Activated CD4-positive, alpha-beta T cell treated with anti-CD3 and anti-CD28 coated beads for 36 hours (primary cell): ENCODE data around the gene CELA3A. TPM values are rescaled to one million over a fixed set of nuclear protein-coding genes. Genes with fewer than 3 reads are reported as not detected.
A peak's percentile ranks its signal among the peaks of the same experiment; 100 is the strongest.

Experiments used
- ATAC-seq: fragments of 200-7000 bp; cut with Tn5 transposase; one replicate; pipeline ENCODE4 v1.10.0; 2021; ENCODE audit warnings: mild to moderate bottlenecking, moderate library complexity
- CTCF ChIA-PET: fragments of 350-600 bp; sonication (Branson Sonifier 250); formaldehyde crosslinking; loops from one replicate; lab custom pipeline; 2021; ENCODE audit warnings: antibody characterized with exemption; lab: Charles Lee
- POLR2A ChIA-PET: fragments of 350-600 bp; sonication (Branson Sonifier 250); formaldehyde crosslinking; loops from one replicate; lab custom pipeline; 2021; ENCODE audit warnings: antibody characterized with exemption, inconsistent platforms; lab: Charles Lee
- DNase-seq: peaks from one replicate; pipeline ENCODE4 v3.0.0-alpha.2; 2020
- H3K27ac Mint-ChIP-seq: one replicate; pipeline ENCODE4 v1.8.0; 2021; ENCODE audit warnings: mixed read lengths
- H3K27me3 Mint-ChIP-seq: one replicate; pipeline ENCODE4 v1.8.0; 2021; ENCODE audit warnings: mixed read lengths
- H3K36me3 Mint-ChIP-seq: one replicate; pipeline ENCODE4 v1.8.0; 2021; ENCODE audit warnings: low read depth, mixed read lengths
- H3K4me1 Mint-ChIP-seq: one replicate; pipeline ENCODE4 v1.8.0; 2021; ENCODE audit warnings: mixed read lengths
- H3K4me3 Mint-ChIP-seq: one replicate; pipeline ENCODE4 v1.8.0; 2021; ENCODE audit warnings: mild to moderate bottlenecking, moderate library complexity, mixed read lengths
- H3K9me3 Mint-ChIP-seq: one replicate; pipeline ENCODE4 v1.8.0; 2021; ENCODE audit warnings: low read depth, mixed read lengths
- intact Hi-C, 2 experiments: fragments of 100-400 bp; cut with DNase I in 1 of 2; cut with micrococcal nuclease in 1 of 2; formaldehyde crosslinking; loops; one replicate each; pipeline versions ENCODE4 v1.14.2 to v1.15.1; 2022 to 2024; cut with DNase I, micrococcal nuclease
- total RNA-seq, 2 experiments: library from RNA; stranded (reverse); gene quantifications; one replicate each; pipeline ENCODE4 v1.2.3, GENCODE V29; 2021

The CELA3A gene
- total RNA-seq, 2 experiments from 2014 or later = not detected

- ChIA-PET POLR2A (interaction anchor here (0.6 to 3.1 kb wide), 4 partner anchors 13 to 1502 kb away, joined by 3 to 30 read pairs (median 6); partner anchors contain the start of gene CDC42), CTCF (interaction anchor here (0.7 to 2.8 kb wide), 7 partner anchors 8 to 29 kb away, joined by 3 to 14 read pairs (median 6); partner anchors contain the start of gene CDC42)
- Mint-ChIP-seq H3K36me3 (no peaks in the 10 kb centered on the region), H3K4me3 (no peak overlapping the region), H3K27ac (peak overlapping the region; percentile 68), H3K9me3 (no peaks in the 10 kb centered on the region), H3K4me1 (peaks cover 56% of the 10 kb centered on the region), H3K27me3 (no peaks in the 10 kb centered on the region)
- intact Hi-C loops = loop anchor here in 1 of 2 experiments (1.0 kb wide), 1 partner anchor 8 kb away; no protein-coding TSS in a partner anchor
- no peak for ATAC-seq
- DNase-seq = no peak
Observed at GRCh38 chr1:22038036-22038435, 36.6 kb downstream of the CELA3A start.

GRCh38 chr1:22039594-22040285, 38.3 kb downstream of the CELA3A start:
- Mint-ChIP-seq H3K4me3 (peak overlapping the region; percentile 64), H3K9me3 (no peaks in the 10 kb centered on the region), H3K27ac (peak overlapping the region; percentile 97), H3K36me3 (no peaks in the 10 kb centered on the region), H3K4me1 (peaks cover 62% of the 10 kb centered on the region), H3K27me3 (no peaks in the 10 kb centered on the region)
- CTCF ChIA-PET = interaction anchor here (0.6 to 2.8 kb wide), 15 partner anchors 8 to 996 kb away, joined by 3 to 14 read pairs (median 4); partner anchors contain the start of gene CDC42
- DNase-seq (peak; percentile 94), ATAC-seq (peak; percentile 98)
- intact Hi-C loops = loop anchor here (1.0 kb wide), 4 partner anchors 9 to 14 kb away; partner anchors contain the start of gene CDC42 (in 1 of the 2)
- POLR2A ChIA-PET = interaction anchor here (0.6 to 3.1 kb wide), 13 partner anchors 8 to 1518 kb away, joined by 3 to 34 read pairs (median 4); partner anchors contain the start of genes CDC42 and HNRNPR

- CTCF ChIA-PET = interaction anchor here (0.6 to 2.8 kb wide), 15 partner anchors 8 to 997 kb away, joined by 3 to 14 read pairs (median 4); partner anchors contain the start of gene CDC42
- intact Hi-C loops = loop anchor here (1.0 kb wide), 3 partner anchors 8 to 15 kb away; partner anchors contain the start of gene CDC42 (in 1 of the 2)
- no peak for DNase-seq
Observed at GRCh38 chr1:22040286-22040623, 38.8 kb downstream of the CELA3A start.

GRCh38 chr1:22041505-22041904, 40.0 kb downstream of the CELA3A start:
- Mint-ChIP-seq H3K27me3 (no peaks in the 10 kb centered on the region), H3K36me3 (peaks cover 4% of the 10 kb centered on the region), H3K9me3 (peaks cover 4% of the 10 kb centered on the region), H3K4me1 (peaks cover 68% of the 10 kb centered on the region), H3K27ac (peak overlapping the region; percentile 79), H3K4me3 (no peak overlapping the region)
- DNase-seq = no peak
- ChIA-PET CTCF (interaction anchor here (0.6 to 1.0 kb wide), 3 partner anchors 10 to 20 kb away, joined by 3 read pairs; no protein-coding TSS in a partner anchor), POLR2A (interaction anchor here (1.2 kb wide), 1 partner anchor 16 kb away, joined by 4 read pairs; no protein-coding TSS in a partner anchor)
- no peak for ATAC-seq
- intact Hi-C loops = no loop called here

More at GRCh38 chr1:22040286-22040623, 38.8 kb downstream of the CELA3A start:
- H3K4me3 Mint-ChIP-seq = peak overlapping the region; percentile 64
- POLR2A ChIA-PET = interaction anchor here (0.6 to 3.1 kb wide), 12 partner anchors 8 to 1304 kb away, joined by 3 to 34 read pairs (median 4); partner anchors contain the start of genes CDC42 and HNRNPR
- H3K4me1 Mint-ChIP-seq = peaks cover 66% of the 10 kb centered on the region
- no peaks in the 10 kb centered on the region for H3K27me3 Mint-ChIP-seq
- no peak for ATAC-seq
- H3K27ac Mint-ChIP-seq = peak overlapping the region; percentile 97
- H3K9me3 Mint-ChIP-seq = peaks cover 1% of the 10 kb centered on the region
- H3K36me3 Mint-ChIP-seq = peaks cover 1% of the 10 kb centered on the region

GRCh38 chr1:22043198-22043769, 41.8 kb downstream of the CELA3A start:
- H3K27ac Mint-ChIP-seq = peak overlapping the region; percentile 61
- peaks cover 4% of the 10 kb centered on the region for H3K9me3 Mint-ChIP-seq

DNA sequence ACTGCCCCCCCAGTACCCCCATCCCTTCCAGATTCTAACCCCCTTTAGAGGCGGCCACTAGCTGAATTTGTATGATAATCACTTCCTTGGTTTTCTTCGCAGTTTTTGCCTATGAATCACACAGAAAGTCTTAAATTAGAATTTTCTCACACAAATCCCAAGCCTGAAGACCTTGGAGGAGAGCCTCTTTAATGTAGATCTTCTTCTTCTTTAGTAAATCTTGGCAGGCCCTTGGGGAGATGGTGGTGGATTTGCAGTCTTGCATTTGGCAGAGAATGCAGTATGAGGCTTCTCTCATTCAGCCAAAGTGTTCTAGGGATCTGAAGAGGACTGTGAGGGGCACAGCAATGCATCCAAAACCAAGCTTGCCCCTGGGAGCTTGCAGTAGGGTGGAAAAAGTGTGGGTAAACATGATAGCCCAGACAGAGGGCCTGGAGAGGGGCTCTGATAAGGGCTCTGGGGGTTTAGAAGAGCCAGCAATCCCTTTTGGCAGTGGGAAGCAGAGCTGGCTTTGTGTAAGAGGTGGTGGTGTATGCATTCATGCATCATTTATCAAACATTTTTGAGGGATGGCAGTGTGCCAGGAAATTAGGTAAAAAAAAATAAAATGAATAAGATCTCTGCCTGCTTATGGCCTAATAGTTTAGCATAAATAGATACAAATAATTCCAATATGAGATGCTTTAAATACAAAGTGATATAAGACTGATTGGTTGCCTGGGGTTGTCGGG, 43.4 kb downstream of the CELA3A start:
- peaks cover 4% of the 10 kb centered on the region for H3K9me3 Mint-ChIP-seq
- CTCF ChIA-PET = interaction anchor here (0.6 to 2.3 kb wide), 2 partner anchors 13 to 17 kb away, joined by 3 to 9 read pairs; no protein-coding TSS in a partner anchor
- peak overlapping the region; percentile 63 for H3K27ac Mint-ChIP-seq
- no peak for ATAC-seq
- no peak for DNase-seq
- H3K36me3 Mint-ChIP-seq = peaks cover 4% of the 10 kb centered on the region
- intact Hi-C loops = no loop called here
- peaks cover 69% of the 10 kb centered on the region for H3K4me1 Mint-ChIP-seq
- POLR2A ChIA-PET = no interaction called here
- no peaks in the 10 kb centered on the region for H3K27me3 Mint-ChIP-seq
- no peak overlapping the region for H3K4me3 Mint-ChIP-seq

More at GRCh38 chr1:22043198-22043769, 41.8 kb downstream of the CELA3A start:
- POLR2A ChIA-PET = no interaction called here
- intact Hi-C loops = no loop called here
- no peak for DNase-seq
- ATAC-seq = no peak
- no peaks in the 10 kb centered on the region for H3K27me3 Mint-ChIP-seq
- no peak overlapping the region for H3K4me3 Mint-ChIP-seq
- CTCF ChIA-PET = interaction anchor here (2.3 kb wide), 1 partner anchor 16 kb away, joined by 9 read pairs; no protein-coding TSS in a partner anchor
- H3K4me1 Mint-ChIP-seq = peaks cover 70% of the 10 kb centered on the region
- peaks cover 4% of the 10 kb centered on the region for H3K36me3 Mint-ChIP-seq

DNA sequence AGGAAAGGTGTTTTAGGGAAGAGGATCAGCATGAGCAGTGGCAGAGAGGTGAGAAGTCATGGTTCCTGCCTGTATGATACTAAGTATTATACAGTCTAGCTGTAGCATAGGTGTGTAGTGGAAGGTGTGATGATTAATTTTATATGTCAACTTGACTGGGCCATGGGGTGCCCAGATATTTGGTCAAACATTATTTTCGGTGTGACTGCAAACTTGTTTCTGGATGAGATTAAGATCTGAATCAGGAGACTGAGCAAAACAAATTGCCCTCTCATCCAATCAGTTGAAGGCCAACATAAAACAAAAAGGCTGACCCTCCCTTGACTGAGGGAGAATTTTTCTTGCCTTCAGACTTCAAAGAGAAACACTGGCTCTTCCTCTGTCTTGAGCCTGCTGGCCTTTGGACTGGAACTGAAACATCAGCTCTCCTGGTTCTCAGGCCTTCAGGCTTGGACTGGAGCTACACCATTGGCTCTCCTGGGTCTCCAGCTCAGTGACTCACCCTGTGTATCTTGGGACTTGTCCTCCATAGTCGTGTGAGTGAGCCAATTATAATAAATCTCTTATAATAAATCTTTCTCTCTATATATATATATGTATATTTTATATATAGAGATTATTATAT, 44.3 kb downstream of the CELA3A start:
- Mint-ChIP-seq H3K4me1 (peaks cover 62% of the 10 kb centered on the region), H3K27ac (peak overlapping the region; percentile 63), H3K36me3 (peaks cover 4% of the 10 kb centered on the region), H3K9me3 (peaks cover 4% of the 10 kb centered on the region), H3K4me3 (no peak overlapping the region), H3K27me3 (no peaks in the 10 kb centered on the region)
- intact Hi-C loops = no loop called here
- CTCF ChIA-PET = no interaction called here
- POLR2A ChIA-PET = no interaction called here
- ATAC-seq (no peak), DNase-seq (no peak)

DNA sequence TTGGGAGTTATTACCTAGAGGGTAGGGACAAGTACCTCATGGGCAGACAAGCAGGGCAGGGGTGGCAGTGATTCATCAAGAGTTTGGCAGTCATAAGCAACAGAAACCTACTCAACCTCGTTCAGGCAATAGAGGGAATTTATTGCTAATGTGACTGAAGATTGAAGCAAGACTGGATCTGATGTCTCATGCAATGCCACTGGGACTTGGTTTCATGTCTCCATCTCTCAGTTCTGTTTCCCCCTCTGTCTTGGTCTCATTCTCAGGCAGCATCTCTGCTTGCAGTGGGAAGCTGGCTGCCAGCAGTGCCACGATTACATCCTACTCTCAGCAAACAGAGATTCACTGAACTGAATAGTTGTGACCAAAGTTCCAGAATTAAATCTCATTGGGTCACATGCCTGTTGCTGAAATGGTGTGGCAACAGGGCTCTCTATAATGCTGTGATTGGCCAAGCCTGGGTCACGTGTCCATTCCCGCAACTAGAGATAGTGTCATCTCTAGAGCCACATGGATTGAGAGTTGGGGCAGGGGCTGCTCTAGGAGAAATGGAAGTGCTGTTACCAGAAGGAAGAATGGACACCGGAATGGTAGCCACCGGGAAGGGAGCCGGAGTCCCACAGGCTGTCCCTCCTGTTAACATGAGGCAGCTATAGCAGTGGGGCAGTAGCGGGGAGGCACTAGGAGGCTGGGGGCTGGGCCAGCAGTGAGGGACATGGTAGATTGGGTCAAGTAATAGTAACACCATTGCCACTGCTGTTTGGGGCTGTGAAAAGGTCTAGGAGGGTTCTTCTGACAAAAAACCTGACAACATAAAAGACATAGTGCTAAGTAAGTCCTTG, 47.1 kb downstream of the CELA3A start:
- ChIA-PET POLR2A (interaction anchor here (1.6 kb wide), 1 partner anchor 23 kb away, joined by 6 read pairs; no protein-coding TSS in a partner anchor), CTCF (interaction anchor here (0.7 to 4.2 kb wide), 4 partner anchors 9 to 91 kb away, joined by 3 to 35 read pairs (median 3); no protein-coding TSS in a partner anchor)

GRCh38 chr1:22050330-22050729, 48.9 kb downstream of the CELA3A start:
- intact Hi-C loops = loop anchor here in 1 of 2 experiments (10.0 kb wide), 1 partner anchor 1294 kb away; the partner anchor contains the start of gene HNRNPR

More for the DNA sequence above, 47.1 kb downstream of the CELA3A start:
- H3K4me1 Mint-ChIP-seq = peaks cover 48% of the 10 kb centered on the region
- H3K9me3 Mint-ChIP-seq = peaks cover 4% of the 10 kb centered on the region
- H3K4me3 Mint-ChIP-seq = peak overlapping the region; percentile 41
- H3K27ac Mint-ChIP-seq = peak overlapping the region; percentile 94
- peak; percentile 65 for ATAC-seq
- intact Hi-C loops = loop anchor here in 1 of 2 experiments (1.0 kb wide), 2 partner anchors 8 to 23 kb away; no protein-coding TSS in a partner anchor
- H3K36me3 Mint-ChIP-seq = peaks cover 4% of the 10 kb centered on the region
- DNase-seq = peak; percentile 74
- no peaks in the 10 kb centered on the region for H3K27me3 Mint-ChIP-seq

More at GRCh38 chr1:22050330-22050729, 48.9 kb downstream of the CELA3A start:
- Mint-ChIP-seq H3K4me3 (no peak overlapping the region), H3K4me1 (peaks cover 47% of the 10 kb centered on the region), H3K27ac (no peak overlapping the region), H3K9me3 (peaks cover 2% of the 10 kb centered on the region), H3K27me3 (no peaks in the 10 kb centered on the region), H3K36me3 (peaks cover 13% of the 10 kb centered on the region)
- ATAC-seq (no peak), DNase-seq (no peak)
- ChIA-PET POLR2A (interaction anchor here (0.8 kb wide), 1 partner anchor 42 kb away, joined by 3 read pairs; no protein-coding TSS in a partner anchor), CTCF (interaction anchor here (0.5 to 4.2 kb wide), 4 partner anchors 10 to 36 kb away, joined by 3 to 35 read pairs (median 5); no protein-coding TSS in a partner anchor)
